WTC11 (cell line): ENCODE data around the gene NBAS.

Experiments used
- CREB1 ChIP-seq: sonication (generic); formaldehyde crosslinking; IDR thresholded peaks from 2 replicates; pipeline ENCODE4 v1.8.0; 2023; ENCODE audit warnings: mild to moderate bottlenecking, missing genetic modification reagents
- CTCF ChIP-seq: fragments of 200-600 bp; IDR thresholded peaks from 2 replicates; pipeline ENCODE4 v1.8.0; 2022; ENCODE audit warnings: antibody characterized with exemption
- ESRRA ChIP-seq: sonication (generic); formaldehyde crosslinking; IDR thresholded peaks from 2 replicates; pipeline ENCODE4 v1.8.1; 2022; ENCODE audit warnings: mild to moderate bottlenecking, missing genetic modification reagents, borderline replicate concordance
- ETV6 ChIP-seq: sonication (generic); formaldehyde crosslinking; IDR thresholded peaks from 2 replicates; pipeline ENCODE4 v1.8.1; 2022; ENCODE audit warnings: mild to moderate bottlenecking, missing genetic modification reagents
- NFE2L1 ChIP-seq: sonication (generic); formaldehyde crosslinking; IDR thresholded peaks from 2 replicates; pipeline ENCODE4 v1.8.1; 2023; ENCODE audit warnings: missing genetic modification reagents
- NR3C1 ChIP-seq: sonication (generic); formaldehyde crosslinking; conservative IDR thresholded peaks from 2 replicates; pipeline ENCODE4 v1.8.1; 2023; ENCODE audit warnings: low read depth, mild to moderate bottlenecking, missing genetic modification reagents
- ZNF416 ChIP-seq: fragments of 250-450 bp; sonication (Bioruptor Pico); IDR thresholded peaks from 2 replicates; pipeline ENCODE4 v1.9.0; 2021; ENCODE audit warnings: mild to moderate bottlenecking, inconsistent platforms
- TF ChIP-seq, protein P1 (sequence below): fragments of 250-450 bp; sonication (Bioruptor Pico); IDR thresholded peaks from 2 replicates; pipeline ENCODE4 v1.9.0; 2021; ENCODE audit warnings: mild to moderate bottlenecking

- no peak for TF ChIP-seq CTCF
- no peak for TF ChIP-seq ZNF416 (CRISPR knock-in tag)
- no peak for TF ChIP-seq CREB1
- TF ChIP-seq, protein P1, sequence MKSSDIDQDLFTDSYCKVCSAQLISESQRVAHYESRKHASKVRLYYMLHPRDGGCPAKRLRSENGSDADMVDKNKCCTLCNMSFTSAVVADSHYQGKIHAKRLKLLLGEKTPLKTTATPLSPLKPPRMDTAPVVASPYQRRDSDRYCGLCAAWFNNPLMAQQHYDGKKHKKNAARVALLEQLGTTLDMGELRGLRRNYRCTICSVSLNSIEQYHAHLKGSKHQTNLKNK (CRISPR knock-in tag): no peak
- TF ChIP-seq NR3C1 (CRISPR knock-in tag): no peak
- TF ChIP-seq NFE2L1: no peak
- TF ChIP-seq ETV6 (CRISPR knock-in tag): no peak
- no peak for TF ChIP-seq ESRRA (CRISPR knock-in tag)
Observed at GRCh38 chr2:15511686-15512085, 49.4 kb downstream of the NBAS start.
